D721Med (cell line): ENCODE measurements around the gene UBQLN2.
"Not testable (repeated sequence)": the region's sequence is repeated elsewhere in the genome, so short reads cannot be mapped to it uniquely, and the experiment has no call there.

Source experiments
- DNase-seq: peaks from one replicate; pipeline ENCODE4 v3.0.0; 2011; ENCODE audit warnings: low spot score; ENCODE audit not compliant: insufficient read length
- FAIRE-seq: peaks from 2 replicates; lab custom pipeline; 2011; peaks lifted over from hg19 to GRCh38; lab: Jason Lieb, UNC
- TF ChIP-seq, protein P1 (sequence below): IDR thresholded peaks from 2 replicates; pipeline ENCODE4 v1.5.1; 2012; ENCODE audit warnings: mild to moderate bottlenecking, control low read depth; ENCODE audit not compliant: insufficient read depth; ENCODE audit errors: missing control alignments

Gene UBQLN2

DNA sequence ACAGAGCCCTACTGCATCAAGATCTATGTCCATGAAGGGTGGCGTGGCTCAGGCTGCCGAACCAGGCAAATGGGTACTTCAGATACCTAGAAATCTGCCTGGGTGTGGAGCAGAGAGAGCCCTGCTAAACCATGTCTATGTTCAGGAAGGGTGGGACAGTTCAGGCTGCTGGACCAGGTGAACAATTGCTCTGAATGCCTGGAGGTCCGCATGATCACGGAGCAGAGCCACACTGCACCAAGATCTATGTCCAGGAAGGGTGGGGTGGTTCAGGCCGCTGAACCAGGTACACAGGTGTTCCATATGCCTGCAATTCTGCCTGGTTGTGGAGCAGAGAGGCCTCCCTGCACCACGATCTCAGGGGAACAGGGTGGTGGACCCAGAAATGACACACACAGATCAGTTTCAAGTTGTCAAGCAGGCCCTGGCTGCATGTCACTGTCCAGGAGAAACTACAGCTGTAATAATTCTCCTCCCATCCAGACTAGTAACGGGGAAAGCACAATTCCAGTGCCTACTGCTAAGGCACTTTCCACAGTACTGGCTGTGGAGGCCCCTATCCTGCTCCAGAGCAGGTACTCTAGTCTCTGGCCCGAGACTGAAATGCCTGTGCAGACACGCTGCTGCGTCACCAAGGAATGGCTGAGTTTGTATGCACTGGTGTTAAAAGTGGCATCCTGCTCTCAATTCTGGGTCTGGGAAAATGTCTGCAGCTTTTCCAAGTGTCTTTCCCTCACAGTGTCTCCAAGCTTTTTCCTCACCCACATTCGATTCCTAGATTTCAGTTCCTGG lies 25.2 kb downstream of the UBQLN2 start:
- DNase-seq (no peak), FAIRE-seq (no peak)
- TF ChIP-seq, protein P1, sequence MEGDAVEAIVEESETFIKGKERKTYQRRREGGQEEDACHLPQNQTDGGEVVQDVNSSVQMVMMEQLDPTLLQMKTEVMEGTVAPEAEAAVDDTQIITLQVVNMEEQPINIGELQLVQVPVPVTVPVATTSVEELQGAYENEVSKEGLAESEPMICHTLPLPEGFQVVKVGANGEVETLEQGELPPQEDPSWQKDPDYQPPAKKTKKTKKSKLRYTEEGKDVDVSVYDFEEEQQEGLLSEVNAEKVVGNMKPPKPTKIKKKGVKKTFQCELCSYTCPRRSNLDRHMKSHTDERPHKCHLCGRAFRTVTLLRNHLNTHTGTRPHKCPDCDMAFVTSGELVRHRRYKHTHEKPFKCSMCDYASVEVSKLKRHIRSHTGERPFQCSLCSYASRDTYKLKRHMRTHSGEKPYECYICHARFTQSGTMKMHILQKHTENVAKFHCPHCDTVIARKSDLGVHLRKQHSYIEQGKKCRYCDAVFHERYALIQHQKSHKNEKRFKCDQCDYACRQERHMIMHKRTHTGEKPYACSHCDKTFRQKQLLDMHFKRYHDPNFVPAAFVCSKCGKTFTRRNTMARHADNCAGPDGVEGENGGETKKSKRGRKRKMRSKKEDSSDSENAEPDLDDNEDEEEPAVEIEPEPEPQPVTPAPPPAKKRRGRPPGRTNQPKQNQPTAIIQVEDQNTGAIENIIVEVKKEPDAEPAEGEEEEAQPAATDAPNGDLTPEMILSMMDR: no peak

DNA sequence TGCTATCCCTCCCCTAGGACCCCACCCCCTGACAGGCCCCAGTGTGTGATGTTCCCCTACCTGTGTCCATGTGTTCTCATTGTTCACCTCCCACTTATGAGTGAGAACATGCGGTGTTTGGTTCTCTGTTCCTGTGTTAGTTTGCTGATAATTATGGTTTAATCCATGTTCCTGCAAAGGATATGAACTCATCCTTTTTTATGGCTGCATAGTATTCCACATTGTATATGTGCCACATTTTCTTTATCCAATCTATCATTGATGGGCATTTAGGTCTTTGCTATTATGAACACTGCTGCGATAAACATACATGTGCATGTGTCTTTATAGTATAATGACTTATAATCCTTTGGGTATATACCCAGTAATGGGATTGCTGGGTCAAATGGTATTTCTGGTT lies 28.4 kb downstream of the UBQLN2 start:
- FAIRE-seq, DNase-seq: not testable (repeated sequence)

DNA sequence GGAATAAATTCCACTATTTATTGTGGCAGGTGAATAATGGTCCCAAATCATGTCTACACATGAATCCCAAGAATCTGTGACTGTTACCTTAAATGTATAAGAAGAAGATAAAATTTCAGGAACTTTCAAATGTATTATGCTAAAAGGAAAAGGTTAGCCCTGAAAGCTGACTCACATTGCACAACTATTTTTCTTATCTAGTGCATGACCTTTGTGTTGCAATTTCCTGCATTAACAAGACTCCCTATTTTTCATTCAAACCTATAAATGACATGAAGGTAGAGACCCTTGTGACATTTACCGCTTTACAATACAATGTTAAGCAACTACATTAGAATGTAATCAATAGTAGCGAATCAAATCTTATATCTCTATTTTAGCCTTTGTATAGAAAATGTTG lies 36.7 kb downstream of the UBQLN2 start:
- FAIRE-seq: no peak

DNA sequence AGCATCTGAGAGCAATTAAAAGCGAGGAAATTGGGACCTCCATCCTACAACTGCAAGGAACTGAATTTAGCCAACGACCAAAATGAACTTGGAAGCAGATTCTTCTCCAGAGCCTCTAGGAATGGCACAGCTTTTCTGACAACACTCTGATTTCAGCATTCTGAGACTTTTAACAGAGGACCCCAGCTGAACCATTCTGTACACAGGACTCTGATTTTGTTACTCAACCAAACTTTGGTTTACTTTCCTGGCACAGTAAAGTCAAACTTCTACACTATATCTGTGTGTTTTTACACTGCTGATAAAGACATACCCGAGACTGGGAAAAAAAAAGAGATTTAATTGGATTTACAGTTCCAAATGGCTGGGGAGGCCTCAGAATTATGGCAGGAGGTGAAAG lies 37.6 kb downstream of the UBQLN2 start:
- DNase-seq (no peak), FAIRE-seq (no peak)
- TF ChIP-seq, protein P1: no peak

More for the DNA sequence above, 36.7 kb downstream of the UBQLN2 start:
- TF ChIP-seq, protein P1: no peak
- DNase-seq: no peak

DNA sequence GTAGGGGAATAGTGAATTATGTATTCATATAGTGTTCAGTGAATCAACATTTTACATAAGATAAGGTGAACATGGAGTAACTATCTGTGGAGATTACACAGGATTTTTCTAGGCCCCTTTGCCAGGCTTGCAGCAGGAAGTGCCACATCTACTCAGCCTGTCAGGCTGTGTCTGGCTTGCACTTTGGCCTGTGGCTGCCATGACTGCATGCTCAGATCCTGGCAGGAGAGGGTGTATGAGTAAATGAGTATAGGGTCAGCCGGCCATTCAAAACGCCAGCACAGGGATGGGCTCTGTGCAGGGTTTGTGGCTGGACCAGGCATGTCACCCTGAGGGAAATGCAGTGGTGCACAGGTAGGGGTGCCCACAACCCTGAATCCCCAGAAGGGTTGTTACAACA lies 51.9 kb downstream of the UBQLN2 start:
- TF ChIP-seq, protein P1: no peak
- DNase-seq (no peak), FAIRE-seq (no peak)
